Pulmonary artery endothelial cell (primary cell): ENCODE data around the gene PARP16. TPM values are rescaled to one million over a fixed set of nuclear protein-coding genes. Genes with fewer than 3 reads are reported as not detected.
"Not testable (repeated sequence)": the region's sequence is repeated elsewhere in the genome, so short reads cannot be mapped to it uniquely, and the experiment has no call there.

Experiments
- DNase-seq: peaks from one replicate; pipeline ENCODE4 v3.0.0-alpha.2; 2011; ENCODE audit warnings: low read depth, low spot score
- total RNA-seq: library from RNA; depleted of rRNA; stranded (reverse); fragments of >200 nt; gene quantifications from 2 replicates; pipeline ENCODE4 v1.2.3, GENCODE V29; 2014

PARP16 gene
- total RNA-seq, 1 donor from 2014 or later: 1.8 TPM

DNA sequence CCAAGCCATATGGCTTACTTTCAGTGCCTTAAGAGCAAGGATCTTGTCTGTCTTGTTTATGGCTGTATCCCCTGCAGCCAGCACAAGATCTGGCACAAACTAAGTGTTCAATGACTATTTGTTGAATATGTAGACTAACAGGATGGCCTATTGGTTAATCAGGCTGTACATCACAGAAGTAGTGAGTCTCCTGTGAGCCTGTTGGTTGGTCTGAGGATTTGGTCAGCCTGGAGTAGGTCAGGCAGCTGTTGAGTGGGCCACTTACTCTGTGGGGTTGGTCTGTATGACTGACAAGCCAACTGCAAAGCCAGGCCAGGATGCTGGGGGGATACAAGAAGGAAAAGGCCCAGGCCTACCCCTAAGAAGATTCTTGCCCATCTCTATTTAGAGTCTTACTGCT lies 42.0 kb downstream of the PARP16 start:
- DNase-seq: no peak

DNA sequence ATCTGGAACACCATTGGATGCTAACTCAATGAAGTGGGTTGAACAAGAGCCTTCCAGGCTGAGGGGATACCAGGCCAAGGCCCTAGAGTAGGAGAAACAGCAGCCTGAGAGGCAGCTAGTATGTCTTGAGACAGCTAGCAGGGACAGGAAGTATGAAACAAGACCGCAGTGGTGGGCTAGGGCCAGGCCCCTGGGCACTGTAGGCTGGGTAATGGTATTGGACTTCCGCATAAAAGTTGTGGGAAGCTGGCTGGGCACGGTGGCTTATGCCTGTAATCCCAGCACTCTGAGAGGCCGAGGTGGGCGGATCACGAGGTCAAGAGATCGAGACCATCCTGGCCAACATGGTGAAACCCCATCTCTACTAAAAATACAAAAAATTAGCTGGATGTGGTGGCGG lies 50.2 kb downstream of the PARP16 start:
- not testable (repeated sequence) for DNase-seq

DNA sequence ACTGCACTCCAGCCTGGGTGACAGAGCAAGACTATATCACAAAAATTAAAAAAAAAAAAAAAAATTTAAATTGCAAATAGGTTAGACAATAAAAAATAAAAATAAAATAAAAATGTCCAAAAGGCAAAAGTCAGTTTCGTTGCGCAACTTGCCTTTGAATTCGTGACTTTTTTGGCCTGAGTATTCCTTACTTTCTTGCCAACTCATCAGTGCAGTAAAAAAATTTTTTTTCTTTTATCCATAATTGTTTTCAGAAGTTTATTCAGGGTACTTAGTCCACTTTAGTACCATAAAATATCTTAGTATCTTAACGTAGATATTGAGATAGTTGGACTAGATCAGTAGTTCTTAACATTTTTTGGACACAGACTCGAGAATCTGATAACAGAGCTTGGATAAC lies 53.0 kb downstream of the PARP16 start:
- DNase-seq: no peak

DNA sequence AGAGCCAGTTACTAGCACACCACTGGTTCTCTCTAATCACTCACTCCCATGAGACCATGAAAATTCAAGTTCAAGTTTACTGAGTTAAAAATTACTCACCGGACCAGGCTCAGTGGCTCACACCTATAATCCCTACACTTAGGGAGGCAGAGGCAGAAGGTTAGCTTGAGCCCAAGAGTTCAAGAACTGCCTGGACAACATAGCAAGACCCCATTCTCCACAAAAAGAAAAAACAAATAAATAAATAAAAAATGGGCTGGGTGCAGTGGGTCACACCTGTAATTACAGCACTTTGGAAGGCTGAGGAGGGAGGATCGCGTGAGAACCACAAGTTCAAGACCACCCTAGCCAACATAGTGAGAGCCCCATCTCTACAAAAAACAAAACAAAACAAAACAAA lies 54.2 kb downstream of the PARP16 start:
- no peak for DNase-seq

DNA sequence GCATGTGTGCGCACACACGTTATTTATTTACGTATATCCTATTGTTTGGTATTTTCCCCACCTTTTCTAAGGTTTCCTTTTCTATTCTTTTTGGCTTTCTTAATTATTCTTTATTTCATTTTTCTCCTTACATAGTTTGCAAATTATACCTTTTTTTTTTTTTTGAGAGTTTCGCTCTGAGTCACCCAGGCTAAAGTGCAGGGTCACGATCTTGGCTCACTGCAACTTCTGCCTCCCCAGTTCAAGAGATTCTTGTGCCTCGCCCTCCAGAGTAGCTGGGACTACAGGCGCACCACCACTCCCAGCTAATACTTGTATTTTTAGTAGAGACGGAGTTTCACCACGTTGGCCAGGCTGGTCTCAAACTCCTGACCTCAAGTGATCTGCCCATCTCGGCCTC lies 55.4 kb downstream of the PARP16 start:
- no peak for DNase-seq

DNA sequence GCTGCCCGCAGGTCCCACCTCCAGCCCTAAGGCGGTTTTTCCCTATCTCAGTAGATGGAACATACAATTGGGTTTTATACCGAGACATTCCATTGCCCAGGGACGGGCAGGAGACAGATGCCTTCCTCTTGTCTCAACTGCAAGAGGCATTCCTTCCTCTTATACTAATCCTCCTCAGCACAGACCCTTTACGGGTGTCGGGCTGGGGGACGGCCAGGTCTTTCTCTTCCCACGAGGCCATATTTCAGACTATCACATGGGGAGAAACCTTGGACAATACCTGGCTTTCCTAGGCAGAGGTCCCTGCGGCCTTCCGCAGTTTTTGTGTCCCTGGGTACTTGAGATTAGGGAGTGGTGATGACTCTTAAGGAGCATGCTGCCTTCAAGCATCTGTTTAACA lies 59.8 kb downstream of the PARP16 start:
- DNase-seq: not testable (repeated sequence)

DNA sequence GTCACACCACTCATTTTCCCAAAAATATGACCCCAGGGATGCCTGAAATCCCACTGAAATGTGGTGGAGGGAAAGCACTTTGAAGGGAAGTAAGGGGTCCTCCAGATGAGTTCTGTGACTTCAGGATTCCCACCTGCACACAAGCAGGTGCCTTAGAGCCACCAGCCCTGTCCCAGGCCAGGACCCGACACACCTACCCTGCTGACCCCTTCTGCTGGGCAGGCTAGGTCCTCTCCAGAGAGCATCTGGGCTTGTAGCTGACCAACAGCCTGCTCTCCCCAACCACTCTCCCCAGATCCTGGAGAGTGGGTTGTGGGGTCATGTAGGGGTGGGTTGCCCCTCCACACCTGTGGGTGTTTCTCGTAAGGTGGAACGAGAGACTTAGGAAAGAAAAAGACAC lies 60.5 kb downstream of the PARP16 start:
- no peak for DNase-seq

DNA sequence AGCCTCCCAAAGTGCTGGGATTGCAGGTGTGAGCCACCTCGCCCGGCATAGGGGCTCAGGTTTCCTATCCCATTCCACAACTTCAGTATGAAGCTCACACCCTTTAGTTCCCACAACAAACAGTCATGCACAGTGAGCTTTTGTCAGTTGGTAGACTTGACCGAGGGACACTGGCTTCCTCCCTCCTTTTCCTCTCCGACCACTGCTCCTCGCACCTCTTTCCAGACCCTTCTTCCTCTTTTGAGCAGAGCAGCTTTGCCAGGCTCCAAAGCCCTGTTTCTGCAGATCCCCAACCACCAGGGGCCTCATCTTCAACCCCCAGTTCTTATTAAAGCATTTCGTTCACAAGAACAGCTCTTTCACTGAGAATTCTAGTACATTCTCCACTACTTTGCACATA lies 62.7 kb downstream of the PARP16 start:
- DNase-seq: no peak

DNA sequence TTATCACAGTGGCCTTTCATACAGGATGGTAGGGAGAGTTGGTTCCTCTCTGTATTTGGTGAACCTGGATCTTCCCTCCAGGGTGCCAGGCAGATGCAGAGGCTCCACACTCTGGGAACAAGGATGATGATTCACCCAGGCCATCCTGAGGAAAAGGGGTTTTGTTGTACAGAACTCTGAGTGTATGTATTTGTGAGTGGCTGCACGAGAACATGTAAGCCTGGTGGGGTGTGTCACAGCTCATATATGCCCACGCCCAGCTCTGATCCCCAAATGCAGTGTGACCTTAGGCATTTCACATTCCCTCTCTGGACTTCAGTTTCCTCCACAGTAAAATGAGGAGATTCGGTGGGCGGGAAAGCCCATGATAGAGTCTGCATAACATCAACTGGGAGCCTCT lies 63.8 kb downstream of the PARP16 start:
- no peak for DNase-seq

DNA sequence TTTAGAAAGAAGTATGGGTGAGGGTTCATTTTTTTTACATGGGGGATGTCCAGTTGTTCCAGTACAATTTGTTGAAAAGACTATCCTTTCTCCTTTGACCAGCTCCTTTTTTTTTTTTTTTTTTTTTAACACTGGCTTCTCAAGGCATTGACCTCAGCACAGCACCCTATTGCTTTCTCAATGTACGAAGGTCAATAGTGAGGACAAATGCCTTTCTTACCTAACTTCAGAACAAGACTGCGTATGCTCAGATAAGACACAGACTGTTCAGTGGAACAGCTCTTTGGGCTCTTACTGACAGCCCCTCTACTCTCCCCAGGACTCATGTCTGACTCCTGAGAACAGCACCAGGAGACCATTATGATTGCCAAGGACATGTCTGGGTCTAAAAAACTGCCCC lies 65.0 kb downstream of the PARP16 start:
- no peak for DNase-seq

DNA sequence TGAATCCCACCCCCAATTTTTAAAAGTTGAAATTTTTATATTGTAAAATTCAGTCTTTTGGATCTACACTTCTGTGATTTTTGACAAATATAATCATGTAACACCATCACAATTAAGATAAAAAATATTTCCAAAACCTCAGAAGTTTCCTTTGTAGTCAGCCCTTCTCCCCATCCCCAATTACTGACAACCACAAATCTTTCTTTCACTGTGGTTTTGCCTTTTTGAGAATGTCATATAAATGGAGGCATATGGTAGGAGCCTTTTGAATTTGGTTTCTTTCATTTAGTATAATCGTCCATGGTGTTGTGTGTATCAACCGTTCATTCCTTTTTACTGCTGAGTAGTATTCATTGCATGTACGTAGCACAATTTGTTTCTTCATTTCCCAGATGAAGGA lies 67.5 kb downstream of the PARP16 start:
- no peak for DNase-seq

DNA sequence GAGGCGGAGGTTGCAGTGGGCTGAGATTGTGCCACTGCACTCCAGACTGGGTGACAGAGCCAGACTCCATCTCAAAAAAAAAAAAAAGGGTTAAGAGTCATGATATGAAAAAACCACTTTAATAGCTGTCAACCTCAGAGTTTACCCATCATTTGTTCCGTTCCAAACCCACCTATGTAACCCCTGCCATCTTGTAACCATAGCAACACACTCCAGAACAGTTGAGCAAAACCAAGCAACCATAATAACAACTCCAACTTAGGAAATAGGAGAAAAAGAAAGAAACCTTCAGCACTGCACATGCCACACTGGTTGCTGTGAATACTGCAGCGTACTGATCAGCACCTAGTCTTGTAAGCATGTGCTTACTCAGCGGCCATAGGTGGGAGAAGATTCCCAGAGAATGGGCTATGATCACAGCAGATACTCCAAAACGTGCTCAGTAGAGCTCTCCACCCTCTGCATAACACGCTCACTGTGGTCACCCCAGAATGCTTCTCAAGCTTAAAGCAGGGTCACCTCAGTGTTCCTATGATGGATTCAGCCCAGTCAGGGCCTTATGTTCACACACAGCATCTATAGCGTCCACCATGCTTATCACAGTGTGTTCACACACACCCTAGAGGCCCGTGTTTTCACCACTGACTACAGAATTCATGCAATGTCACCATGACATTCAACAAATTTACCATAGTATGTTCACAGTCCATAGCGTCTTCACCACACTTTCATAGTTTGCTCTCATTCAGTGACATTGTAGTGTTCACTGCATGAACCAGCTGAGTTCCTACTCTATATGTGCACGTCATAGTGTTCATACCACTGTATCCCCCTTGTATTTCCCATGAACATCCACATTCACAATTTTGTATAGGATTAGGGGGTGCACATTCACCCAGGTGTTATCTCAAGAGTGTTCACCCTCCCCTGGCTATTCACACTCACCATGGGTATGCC lies 68.9 kb downstream of the PARP16 start:
- no peak for DNase-seq

DNA sequence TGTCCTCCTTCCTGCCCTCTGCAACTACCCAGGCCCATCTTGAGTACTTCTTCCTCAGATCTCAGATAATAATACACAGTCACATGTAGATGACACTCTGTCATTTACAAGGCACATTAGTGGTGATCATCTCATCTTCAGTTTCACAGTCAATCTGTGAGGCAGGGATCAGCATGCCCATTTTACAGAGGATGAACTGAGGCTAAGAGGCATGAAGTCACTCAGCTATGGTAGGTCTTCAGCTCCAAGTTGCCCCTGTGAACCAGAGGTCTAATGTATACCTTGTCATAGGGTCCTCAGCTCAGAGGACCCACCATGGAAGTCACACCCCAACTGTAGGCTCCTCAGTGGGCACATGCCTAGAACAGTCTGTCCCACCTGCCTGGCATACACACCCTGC lies 71.2 kb downstream of the PARP16 start:
- no peak for DNase-seq

DNA sequence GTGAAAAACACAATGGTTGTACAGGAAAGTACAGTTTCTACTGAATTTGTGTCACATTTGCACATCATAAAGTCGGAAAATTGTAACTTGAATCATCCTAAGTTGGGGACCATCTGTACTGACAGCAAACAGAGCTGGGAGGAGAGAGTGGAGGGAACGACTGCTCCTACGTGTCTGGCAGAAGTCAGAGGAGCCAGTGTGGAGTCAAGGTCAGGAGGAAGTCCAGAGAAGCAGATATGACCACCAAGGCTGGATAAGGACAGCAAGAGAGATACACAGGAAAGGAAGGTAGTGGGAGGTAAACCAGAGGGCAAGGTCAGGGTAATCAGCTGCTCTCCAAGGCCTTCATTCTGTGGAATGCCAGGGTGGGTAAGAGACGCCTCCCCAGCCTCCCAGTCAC lies 72.7 kb downstream of the PARP16 start:
- no peak for DNase-seq

DNA sequence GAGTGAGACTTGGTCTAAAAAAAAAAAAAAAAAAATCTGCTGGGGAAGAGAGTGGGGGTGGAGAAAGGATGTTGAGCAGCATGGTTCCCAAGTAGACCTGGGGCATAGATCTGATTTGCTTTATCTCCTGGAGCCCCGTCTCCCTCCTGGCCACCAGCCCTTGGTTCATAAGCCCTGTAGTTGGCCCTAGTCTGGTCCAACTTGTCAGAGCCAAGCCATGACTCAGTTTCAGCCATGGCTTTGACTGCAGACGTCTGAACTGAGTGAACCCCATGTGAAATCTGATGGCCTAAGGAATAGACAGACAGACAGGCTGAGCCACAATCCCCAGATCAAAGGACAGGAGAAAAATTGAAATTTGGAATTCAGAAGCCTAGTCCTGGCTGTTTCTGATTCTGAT lies 73.4 kb downstream of the PARP16 start:
- no peak for DNase-seq

DNA sequence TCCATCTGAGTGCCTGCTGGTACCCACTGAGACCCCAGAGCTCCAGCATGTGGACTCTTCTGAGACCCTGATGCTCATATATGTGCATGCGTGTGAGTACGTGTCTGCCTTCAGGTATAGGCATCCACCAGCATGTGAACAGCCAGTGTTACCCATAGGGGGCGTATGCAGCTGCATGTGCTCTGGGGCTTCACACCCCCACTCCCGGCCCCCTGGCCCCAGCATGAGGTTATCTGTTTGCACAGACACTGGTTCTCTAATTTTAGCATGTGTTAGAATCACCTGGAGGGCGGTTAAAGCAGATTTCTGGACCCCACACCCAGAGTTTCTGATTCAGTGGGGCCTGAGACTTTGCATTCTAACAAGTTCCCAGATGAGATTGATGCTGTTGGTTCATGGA lies 74.6 kb downstream of the PARP16 start:
- DNase-seq: no peak

DNA sequence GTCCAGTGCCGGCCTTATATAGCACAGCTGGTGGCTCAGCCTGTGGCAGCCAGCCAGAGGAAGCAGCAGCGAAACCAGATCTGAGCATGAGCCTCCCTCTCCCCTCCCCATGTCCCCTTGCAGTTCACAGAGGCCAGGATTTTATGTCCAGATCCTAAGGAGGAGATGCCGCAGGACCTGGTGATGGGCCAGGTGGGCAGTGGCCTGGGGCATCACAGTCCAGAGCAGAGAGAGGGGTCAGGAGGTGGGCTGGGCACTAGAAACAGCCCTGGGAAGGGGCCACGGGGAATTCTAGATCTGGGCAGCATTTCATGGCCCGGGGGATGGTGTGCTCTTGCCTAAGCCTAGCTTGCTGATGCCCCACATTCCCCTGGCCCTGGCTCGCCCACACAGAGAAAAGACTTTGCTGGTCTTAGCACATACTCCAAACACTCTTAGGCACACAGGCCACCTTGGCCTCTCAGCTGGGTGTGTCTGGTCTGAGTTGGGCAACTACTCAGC lies 75.2 kb downstream of the PARP16 start:
- no peak for DNase-seq

DNA sequence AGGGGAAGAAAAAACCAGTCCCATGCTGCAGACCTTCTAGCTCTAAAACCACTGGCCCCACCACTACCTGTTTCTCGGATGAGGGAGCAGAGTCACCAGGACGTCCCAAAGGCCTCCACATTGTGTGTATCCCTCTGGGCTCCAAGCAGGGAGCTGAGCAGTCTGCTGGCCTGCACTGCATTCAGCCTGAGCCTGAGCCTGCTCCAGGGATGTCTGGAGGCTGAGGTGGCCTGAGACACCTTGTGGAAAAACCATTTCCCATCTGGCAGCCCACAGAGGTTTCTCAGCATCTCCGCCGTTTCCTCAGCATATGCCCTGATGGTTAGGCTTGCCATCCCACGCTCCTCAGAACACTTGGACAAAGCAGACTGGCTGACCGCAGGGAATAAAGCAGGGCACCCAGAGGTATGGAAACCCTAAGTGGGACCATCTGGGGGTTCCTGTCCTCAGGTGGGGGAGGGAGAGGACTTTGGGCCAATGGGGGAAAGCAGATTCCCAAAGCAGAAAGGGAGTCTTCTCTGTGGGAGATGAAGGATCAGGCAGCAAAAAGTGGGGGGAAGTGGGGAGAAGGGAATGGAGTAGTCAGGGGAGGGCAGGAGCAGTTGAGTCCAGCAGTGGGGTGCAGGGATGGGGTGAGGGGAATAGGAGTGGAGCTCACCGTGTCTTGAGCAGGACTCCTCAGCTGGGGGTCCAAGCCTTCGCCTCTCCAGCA lies 75.8 kb downstream of the PARP16 start, which contains the start of gene CILP:
TSS of gene CILP (minus strand) at position 704 of the 712 bp plus-strand sequence. CDS start 1,718 bp downstream, outside the sequence.
- no peak for DNase-seq

DNA sequence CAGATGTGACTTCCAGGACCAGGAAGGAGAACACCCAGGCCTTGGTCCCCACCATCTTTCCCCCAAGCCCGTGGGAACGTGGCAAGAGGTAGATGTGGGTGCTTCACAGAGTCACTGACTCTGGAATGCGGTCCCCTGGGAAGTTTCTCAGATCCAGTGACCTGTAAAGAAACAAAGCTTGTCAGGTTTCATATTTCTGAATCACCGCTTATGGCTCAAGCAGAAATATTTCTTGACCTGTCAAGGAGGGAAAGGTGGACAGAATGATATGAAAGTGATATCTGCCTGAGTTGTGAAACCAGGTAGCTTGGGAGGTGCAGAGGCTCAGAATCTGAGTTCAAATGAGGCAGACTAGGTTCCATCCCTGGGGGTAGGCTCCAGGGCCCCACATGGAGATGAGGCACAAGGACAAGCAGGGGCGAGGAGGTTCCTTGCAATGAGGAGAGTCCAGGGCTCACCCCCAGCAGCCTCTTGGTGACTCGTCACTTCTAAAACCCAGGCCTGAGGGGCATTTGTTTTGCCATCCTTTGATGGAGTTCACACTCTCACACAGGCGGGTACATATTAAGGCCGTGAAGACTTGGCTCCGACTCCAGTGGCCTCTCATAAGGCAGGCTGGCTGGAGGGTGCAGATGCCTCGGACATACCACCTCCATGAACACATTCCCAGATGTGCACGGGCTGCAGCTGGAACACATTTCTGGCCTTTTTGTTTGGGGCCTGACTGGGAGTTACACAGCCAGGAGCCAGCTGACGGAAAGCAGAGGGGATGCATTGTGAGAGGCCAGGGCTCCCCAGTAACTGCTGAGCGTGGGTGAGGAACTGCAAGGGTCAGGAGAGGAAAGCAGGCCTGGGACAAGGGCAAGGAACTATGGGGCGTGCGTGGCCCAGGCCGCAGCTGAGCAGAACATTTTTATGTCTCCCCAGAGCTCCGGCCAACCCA lies 76.7 kb downstream of the PARP16 start:
- DNase-seq: no peak

DNA sequence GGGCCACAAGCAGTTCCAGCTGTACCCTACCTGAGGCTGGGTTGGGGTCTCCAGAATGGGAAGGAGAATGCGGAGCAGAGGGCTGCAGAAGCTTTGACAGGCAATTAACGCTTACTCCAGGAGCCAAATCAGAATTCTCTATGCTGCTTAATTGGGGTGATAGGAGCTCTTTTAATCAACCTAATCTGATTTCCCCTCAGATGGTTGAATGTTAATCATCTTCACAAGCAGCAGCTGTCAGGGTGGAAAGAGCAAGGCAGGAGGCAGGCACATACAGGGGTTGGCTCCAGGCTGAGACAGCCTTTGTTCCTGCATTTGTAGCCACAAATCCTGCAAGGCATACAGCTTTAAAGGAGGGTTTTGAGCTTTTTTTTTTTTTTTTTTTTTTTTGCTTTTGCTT lies 78.0 kb downstream of the PARP16 start:
- no peak for DNase-seq
